Calu3 (cell line): Measurements from ENCODE around the gene LHPP. TPM values are rescaled to one million over a fixed set of nuclear protein-coding genes. Genes with fewer than 3 reads are reported as not detected.

ENCODE experiments used
- BruUV-seq: library from RNA; stranded (reverse); fragments of 400-500 nt; replicated peaks from 2 replicates; lab custom pipeline; 2021; lab: Mats Ljungman, UMichigan
- CTCF ChIA-PET: fragments of 300-600 bp; sonication (Branson Sonifier 250); formaldehyde crosslinking; loops from one replicate; lab custom pipeline; 2022; ENCODE audit warnings: antibody characterized with exemption; lab: Charles Lee
- DNase-seq: peaks from one replicate; pipeline ENCODE4 v3.0.0; 2022
- H3K27ac Mint-ChIP-seq: one replicate; pipeline ENCODE4 v1.8.0; 2022; ENCODE audit warnings: mixed read lengths; ENCODE audit not compliant: unreplicated experiment
- H3K27me3 Mint-ChIP-seq: one replicate; pipeline ENCODE4 v1.8.0; 2022; ENCODE audit warnings: mixed read lengths; ENCODE audit not compliant: unreplicated experiment
- H3K36me3 Mint-ChIP-seq: one replicate; pipeline ENCODE4 v1.8.0; 2022; ENCODE audit warnings: mild to moderate bottlenecking, moderate library complexity, mixed read lengths; ENCODE audit not compliant: insufficient read depth, unreplicated experiment
- H3K4me1 Mint-ChIP-seq: one replicate; pipeline ENCODE4 v1.8.0; 2022; ENCODE audit warnings: mild to moderate bottlenecking, low read depth, mixed read lengths; ENCODE audit not compliant: unreplicated experiment
- H3K4me3 Mint-ChIP-seq: one replicate; pipeline ENCODE4 v1.8.0; 2022; ENCODE audit warnings: mild to moderate bottlenecking, low read depth, moderate library complexity, mixed read lengths; ENCODE audit not compliant: unreplicated experiment
- H3K9me3 Mint-ChIP-seq: one replicate; pipeline ENCODE4 v1.8.0; 2022; ENCODE audit warnings: low read depth, mixed read lengths; ENCODE audit not compliant: unreplicated experiment
- intact Hi-C: fragments of 100-400 bp; cut with micrococcal nuclease; formaldehyde crosslinking; loops from one replicate; pipeline ENCODE4 v1.10.0; 2022; ENCODE audit not compliant: unreplicated experiment
- total RNA-seq: library from RNA; stranded (reverse); gene quantifications from 2 replicates; pipeline ENCODE4 v1.2.3, GENCODE V29; 2022
- TF ChIP-seq, protein P1 (sequence below): fragments of 200-600 bp; IDR thresholded peaks from one replicate; pipeline ENCODE4 v1.8.0; 2022; ENCODE audit warnings: antibody characterized with exemption; ENCODE audit not compliant: unreplicated experiment

Gene LHPP
- total RNA-seq, 1 experiment from 2014 or later: 12.0 TPM

DNA sequence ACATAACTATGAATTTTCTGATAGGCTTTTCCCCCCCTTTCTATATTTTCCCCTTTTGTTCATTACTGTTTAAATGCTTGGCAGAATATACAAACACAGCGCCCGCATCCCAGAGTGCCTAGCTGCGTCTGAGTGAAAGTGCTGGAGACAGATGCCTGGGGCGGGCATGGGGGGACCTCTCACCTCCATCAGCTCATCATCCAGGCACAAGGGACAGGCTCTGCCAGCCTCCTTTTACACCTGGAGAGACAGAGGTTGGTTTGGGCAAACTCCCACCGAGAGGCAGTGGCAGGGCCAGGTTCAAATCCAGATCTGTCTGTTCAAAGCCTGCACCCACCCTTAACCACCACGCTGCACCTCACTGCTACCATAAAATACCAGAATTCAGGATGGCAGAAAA is 178.0 kb downstream of the LHPP start:
- no peak overlapping the region for H3K4me3 Mint-ChIP-seq
- BruUV-seq: no TSS peak
- intact Hi-C loops: no loop called here
- H3K27me3 Mint-ChIP-seq: no peaks in the 10 kb centered on the region
- no peaks in the 10 kb centered on the region for H3K9me3 Mint-ChIP-seq
- H3K36me3 Mint-ChIP-seq: no peaks in the 10 kb centered on the region
- CTCF ChIA-PET: no interaction called here
- TF ChIP-seq, protein P1, sequence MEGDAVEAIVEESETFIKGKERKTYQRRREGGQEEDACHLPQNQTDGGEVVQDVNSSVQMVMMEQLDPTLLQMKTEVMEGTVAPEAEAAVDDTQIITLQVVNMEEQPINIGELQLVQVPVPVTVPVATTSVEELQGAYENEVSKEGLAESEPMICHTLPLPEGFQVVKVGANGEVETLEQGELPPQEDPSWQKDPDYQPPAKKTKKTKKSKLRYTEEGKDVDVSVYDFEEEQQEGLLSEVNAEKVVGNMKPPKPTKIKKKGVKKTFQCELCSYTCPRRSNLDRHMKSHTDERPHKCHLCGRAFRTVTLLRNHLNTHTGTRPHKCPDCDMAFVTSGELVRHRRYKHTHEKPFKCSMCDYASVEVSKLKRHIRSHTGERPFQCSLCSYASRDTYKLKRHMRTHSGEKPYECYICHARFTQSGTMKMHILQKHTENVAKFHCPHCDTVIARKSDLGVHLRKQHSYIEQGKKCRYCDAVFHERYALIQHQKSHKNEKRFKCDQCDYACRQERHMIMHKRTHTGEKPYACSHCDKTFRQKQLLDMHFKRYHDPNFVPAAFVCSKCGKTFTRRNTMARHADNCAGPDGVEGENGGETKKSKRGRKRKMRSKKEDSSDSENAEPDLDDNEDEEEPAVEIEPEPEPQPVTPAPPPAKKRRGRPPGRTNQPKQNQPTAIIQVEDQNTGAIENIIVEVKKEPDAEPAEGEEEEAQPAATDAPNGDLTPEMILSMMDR: no peak
- no peak overlapping the region for H3K27ac Mint-ChIP-seq
- no peak for DNase-seq
- no peaks in the 10 kb centered on the region for H3K4me1 Mint-ChIP-seq

- TF ChIP-seq, protein P1: no peak
- Mint-ChIP-seq H3K9me3 (no peaks in the 10 kb centered on the region), H3K27ac (no peak overlapping the region), H3K36me3 (no peaks in the 10 kb centered on the region), H3K4me1 (no peaks in the 10 kb centered on the region), H3K4me3 (no peak overlapping the region), H3K27me3 (no peaks in the 10 kb centered on the region)
- DNase-seq: no peak
- no TSS peak for BruUV-seq
- intact Hi-C loops: no loop called here
- CTCF ChIA-PET: no interaction called here
Observed at GRCh38 chr10:124640056-124640455, 178.4 kb downstream of the LHPP start.

- TF ChIP-seq, protein P1: no peak
- Mint-ChIP-seq H3K4me1 (no peaks in the 10 kb centered on the region), H3K36me3 (no peaks in the 10 kb centered on the region), H3K9me3 (no peaks in the 10 kb centered on the region), H3K27ac (no peak overlapping the region), H3K4me3 (no peak overlapping the region), H3K27me3 (no peaks in the 10 kb centered on the region)
- CTCF ChIA-PET: no interaction called here
- no TSS peak for BruUV-seq
- no peak for DNase-seq
- intact Hi-C loops: no loop called here
Observed at GRCh38 chr10:124640538-124641231, 179.1 kb downstream of the LHPP start.

DNA sequence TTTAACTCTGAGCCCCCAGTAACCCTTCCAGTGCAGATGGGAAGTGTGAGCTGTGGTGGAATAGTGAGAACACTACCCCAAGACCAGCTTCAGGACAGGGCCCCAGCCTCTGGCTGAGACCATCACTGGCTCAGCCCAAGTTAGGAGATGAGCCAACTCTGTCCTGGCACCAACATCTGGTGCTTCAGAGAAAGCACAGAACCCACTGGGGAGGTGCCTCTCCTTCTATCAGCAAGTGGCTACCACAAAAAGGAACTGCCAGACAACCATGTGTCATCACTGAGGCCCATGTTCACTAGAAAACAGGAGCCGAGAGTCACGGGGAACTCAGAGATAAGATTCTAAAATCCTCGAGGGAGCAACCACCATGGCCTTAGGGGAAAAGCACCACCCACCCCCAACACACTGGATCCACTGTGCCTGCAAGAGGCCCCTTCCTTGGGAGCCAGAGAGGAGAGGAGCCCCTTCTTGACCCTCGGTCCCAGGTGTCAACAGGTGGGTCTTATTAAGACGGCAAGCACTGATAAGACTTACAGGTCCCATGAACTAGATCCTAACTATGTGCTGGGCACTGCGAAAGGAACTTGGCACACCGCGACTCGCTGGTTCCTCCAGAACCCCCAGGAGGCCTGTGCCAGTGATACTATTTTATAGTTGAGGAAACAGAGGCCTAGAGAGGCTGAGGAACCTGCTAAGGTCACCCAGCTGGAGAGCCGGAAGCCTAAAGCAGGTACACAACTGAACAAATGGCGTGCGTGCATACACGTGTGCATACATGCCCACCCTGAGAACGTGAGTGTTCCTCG is 179.9 kb downstream of the LHPP start:
- intact Hi-C loops: no loop called here
- no peaks in the 10 kb centered on the region for H3K36me3 Mint-ChIP-seq
- no TSS peak for BruUV-seq
- CTCF ChIA-PET: no interaction called here
- no peak overlapping the region for H3K27ac Mint-ChIP-seq
- no peak overlapping the region for H3K4me3 Mint-ChIP-seq
- H3K4me1 Mint-ChIP-seq: peaks cover 5% of the 10 kb centered on the region
- TF ChIP-seq, protein P1: no peak
- no peaks in the 10 kb centered on the region for H3K27me3 Mint-ChIP-seq
- no peak for DNase-seq
- H3K9me3 Mint-ChIP-seq: no peaks in the 10 kb centered on the region
